K562 (cell line): ENCODE measurements around the gene UBXN10. TPM values are rescaled to one million over a fixed set of nuclear protein-coding genes. Genes with fewer than 3 reads are reported as not detected.
A peak's percentile ranks its signal among the peaks of the same experiment; 100 is the strongest.

Experiments used
- ATF1 ChIP-seq, 2 experiments: fragments of 450-650 bp in 1 of 2; IDR thresholded peaks; 2 replicates each; pipeline ENCODE4 v1.6.1; 2016; ENCODE audit warnings: missing compliant biosample characterization in 1 of 2, missing genetic modification characterization in 1 of 2
- DEAF1 ChIP-seq: fragments of 450-650 bp; formaldehyde crosslinking; IDR thresholded peaks from 2 replicates; pipeline ENCODE4 v1.4.0; 2020; ENCODE audit warnings: mild to moderate bottlenecking, moderate library complexity
- DLX4 ChIP-seq: fragments of 250-450 bp; sonication (Bioruptor Pico); IDR thresholded peaks from 2 replicates; pipeline ENCODE4 v1.6.1; 2021; ENCODE audit warnings: mild to moderate bottlenecking
- DPF2 ChIP-seq: fragments of 450-650 bp; IDR thresholded peaks from 2 replicates; pipeline ENCODE4 v1.6.1; 2016
- ELF1 ChIP-seq: fragments of 200-800 bp; sonication (Bioruptor generic); IDR thresholded peaks from 2 replicates; pipeline ENCODE4 v1.6.1; 2016; ENCODE audit warnings: missing genetic modification characterization, missing compliant biosample characterization
- EWSR1 ChIP-seq: fragments of 450-650 bp; IDR thresholded peaks from 2 replicates; pipeline ENCODE4 v1.6.1; 2018; ENCODE audit warnings: borderline replicate concordance, mild to moderate bottlenecking, low read depth, moderate library complexity; ENCODE audit not compliant: partially characterized antibody
- NFIX ChIP-seq: fragments of 250-450 bp; sonication (Bioruptor Pico); IDR thresholded peaks from 2 replicates; pipeline ENCODE4 v1.4.0; 2020; ENCODE audit warnings: low read depth, mild to moderate bottlenecking, moderate library complexity
- NRF1 ChIP-seq, 2 experiments: fragments of 450-650 bp; IDR thresholded peaks in 1 of 2; conservative IDR thresholded peaks in 1 of 2; 2 replicates each; pipeline ENCODE4 v1.6.1; 2014; ENCODE audit warnings: mild to moderate bottlenecking in 2 of 2
- OTX1 ChIP-seq: fragments of 450-650 bp; formaldehyde crosslinking; IDR thresholded peaks from 2 replicates; pipeline ENCODE4 v1.4.0; 2022; ENCODE audit warnings: mild to moderate bottlenecking
- RAD21 ChIP-seq, 2 experiments: fragments of 250-450 bp in 1 of 2; fragments of 450-650 bp in 1 of 2; sonication (Bioruptor Pico) in 1 of 2; formaldehyde crosslinking in 1 of 2; IDR thresholded peaks in 1 of 2; conservative IDR thresholded peaks in 1 of 2; 2 replicates each; pipeline versions ENCODE4 v1.4.0 to v1.8.0; 2020 to 2022; ENCODE audit warnings: mild to moderate bottlenecking in 2 of 2, moderate library complexity in 1 of 2
- RB1 ChIP-seq: fragments of 450-650 bp; IDR thresholded peaks from 2 replicates; pipeline ENCODE4 v1.6.1; 2017; ENCODE audit warnings: low read depth, mild to moderate bottlenecking
- RBM15 ChIP-seq: fragments of 200-400 bp; formaldehyde crosslinking; IDR thresholded peaks from 2 replicates; pipeline ENCODE4 v1.6.1; 2018; ENCODE audit warnings: mild to moderate bottlenecking, low read length, moderate library complexity; ENCODE audit not compliant: insufficient read depth
- RCOR1 ChIP-seq, 2 experiments: IDR thresholded peaks; 2 replicates each; pipeline ENCODE4 v1.6.1; 2012; ENCODE audit warnings: low read depth in 2 of 2, low read length in 2 of 2, borderline replicate concordance in 1 of 2, improper control_type of control experiment in 1 of 2
- SAFB ChIP-seq: fragments of 200-400 bp; formaldehyde crosslinking; IDR thresholded peaks from 2 replicates; pipeline ENCODE4 v1.6.1; 2017; ENCODE audit warnings: low read depth, low read length, borderline replicate concordance
- SMAD1 ChIP-seq: fragments of 150-350 bp; IDR thresholded peaks from 2 replicates; pipeline ENCODE4 v1.6.1; 2014; ENCODE audit warnings: low read length, low read depth; ENCODE audit not compliant: partially characterized antibody
- SMARCA4 ChIP-seq: fragments of 450-650 bp; IDR thresholded peaks from 2 replicates; pipeline ENCODE4 v1.6.1; 2016
- SMC3 ChIP-seq: conservative IDR thresholded peaks from 2 replicates; pipeline ENCODE4 v1.6.1; 2011; ENCODE audit warnings: low read depth, low read length, improper control_type of control experiment; ENCODE audit not compliant: insufficient read depth
- UBTF ChIP-seq, 2 experiments: IDR thresholded peaks; 2 replicates each; pipeline ENCODE4 v1.6.1; 2012; ENCODE audit warnings: improper control_type of control experiment in 2 of 2, low read depth in 2 of 2, low read length in 2 of 2, borderline replicate concordance in 1 of 2
- ZNF24 ChIP-seq: fragments of 450-650 bp; IDR thresholded peaks from 2 replicates; pipeline ENCODE4 v1.6.1; 2016
- ZNF583 ChIP-seq: fragments of 250-450 bp; sonication (Bioruptor Pico); IDR thresholded peaks from 2 replicates; pipeline ENCODE4 v1.4.0; 2020
- ZNF668 ChIP-seq: fragments of 250-450 bp; sonication (Bioruptor Pico); IDR thresholded peaks from 2 replicates; pipeline ENCODE4 v1.8.0; 2022; ENCODE audit warnings: mild to moderate bottlenecking, inconsistent platforms
- ZNF76 ChIP-seq: fragments of 250-450 bp; sonication (Bioruptor Pico); IDR thresholded peaks from 2 replicates; pipeline ENCODE4 v1.4.0; 2020; ENCODE audit warnings: mild to moderate bottlenecking, moderate library complexity, borderline replicate concordance
- ZNF766 ChIP-seq: fragments of 200-800 bp; sonication (Bioruptor generic); conservative IDR thresholded peaks from 2 replicates; pipeline ENCODE4 v1.6.1; 2016; ENCODE audit warnings: missing genetic modification characterization, missing compliant biosample characterization
- polyA plus RNA-seq, 8 experiments: library from polyadenylated mRNA; depleted of rRNA in 4 of 8; stranded (reverse) in 5 of 8; unstranded in 3 of 8; fragments of >200 nt; fragmentation: Nextera tagmentation in 2 of 8; fragmentation: Illumina TruSeq in 1 of 8; extraction: Ambion mirVana in 2 of 8; extraction: Trizol in 1 of 8; gene quantifications; 2 replicates each; pipeline versions ENCODE4 v1.2.1 to v1.2.3, GENCODE V29; 2011 to 2014; ENCODE audit warnings: inconsistent platforms in 1 of 8, missing spikeins in 1 of 8
- total RNA-seq, 7 experiments: library from RNA; depleted of rRNA in 6 of 7; stranded (reverse); fragments of >200 nt in 6 of 7; fragmentation: Illumina TruSeq in 2 of 7; extraction: Trizol in 2 of 7; gene quantifications; 2 replicates each; pipeline versions ENCODE4 v1.2.1 to v1.2.3, GENCODE V29; 2011 to 2021; ENCODE audit warnings: low replicate concordance in 1 of 7

UBXN10 gene
- total and polyA plus RNA-seq, 9 of the 15 experiments (the other 6 are each of a cell fraction or from before 2014, with no cell fraction given) = 10.7 to 17.7 (median 13.6) TPM

- TF ChIP-seq SMAD1 (peak; percentile 49), ZNF668 (CRISPR knock-in tag) (no peak), DEAF1 (CRISPR knock-in tag) (0 out of 2 replicates have a peak, but pooled peaks have one; percentile 28), NFIX (CRISPR knock-in tag) (peak; percentile 79), RCOR1 (IDR thresholded peaks at IDR 0.05; ENCODE audit: borderline replicate concordance in 1 of 2, low read depth in 2 of 2, low read length in 2 of 2) (0 out of 4 replicates have a peak, but pooled peaks of 1 of the 2 experiments have one; percentile 7), DPF2 (peak; percentile 45; the same call in 1 of the 2 replicates), ATF1 (CRISPR knock-in tag; IDR thresholded peaks at IDR 0.05) (no peak), ATF1 (tag; IDR thresholded peaks at IDR 0.05) (peak; percentile 31; the same call in 1 of the 2 replicates), ZNF24 (peak; percentile 59; the same call in 1 of the 2 replicates), ELF1 (tag) (0 out of 2 replicates have a peak, but pooled peaks have one; percentile 41), SMC3 (peak; percentile 61; the same call in 1 of the 2 replicates), UBTF (IDR thresholded peaks at IDR 0.05; ENCODE audit: borderline replicate concordance in 1 of 2, low read depth in 2 of 2, low read length in 2 of 2) (0 out of 4 replicates have a peak, but pooled peaks of 1 of the 2 experiments have one; percentile 53), RBM15 (no peak), ZNF766 (CRISPR knock-in tag) (0 out of 2 replicates have a peak, but pooled peaks have one; percentile 40), SAFB (no peak), NRF1 (conservative IDR thresholded peaks at IDR 0.05 in 1 of 2, IDR thresholded peaks at IDR 0.05 in 1 of 2) (0 out of 4 replicates have a peak, but pooled peaks of 1 of the 2 experiments have one; percentile 15), ZNF76 (CRISPR knock-in tag) (no peak), RAD21 (CRISPR knock-in tag; conservative IDR thresholded peaks at IDR 0.05 in 1 of 2, IDR thresholded peaks at IDR 0.05 in 1 of 2) (peak; percentile 59 to 64), OTX1 (CRISPR knock-in tag) (no peak), EWSR1 (no peak), DLX4 (CRISPR knock-in tag) (no peak), ZNF583 (CRISPR knock-in tag) (no peak), RB1 (0 out of 2 replicates have a peak, but pooled peaks have one; percentile 29), SMARCA4 (0 out of 2 replicates have a peak, but pooled peaks have one; percentile 13)
Observed at GRCh38 chr1:20212685-20213331, 26.9 kb downstream of the UBXN10 start (continued).
